GM12891 (cell line): Measurements from ENCODE around the gene WASHC4.

Source experiments
- DNase-seq: peaks from one replicate; pipeline ENCODE4 v3.0.0; 2011; ENCODE audit warnings: low spot score; ENCODE audit not compliant: insufficient read length
- FAIRE-seq: peaks from 2 replicates; lab custom pipeline; 2011; peaks lifted over from hg19 to GRCh38; lab: Jason Lieb, UNC
- PAX5 ChIP-seq: IDR thresholded peaks from 2 replicates; pipeline ENCODE4 v1.6.1; 2011; ENCODE audit warnings: low read length, moderate library complexity, mild to moderate bottlenecking; ENCODE audit not compliant: insufficient read depth, severe bottlenecking
- POLR2A ChIP-seq: IDR thresholded peaks from 2 replicates; pipeline ENCODE4 v1.6.1; 2011; ENCODE audit warnings: low read depth, low read length, control low read depth
- POLR2AphosphoS5 ChIP-seq: IDR thresholded peaks from 2 replicates; pipeline ENCODE4 v1.6.1; 2011; ENCODE audit warnings: low read depth, low read length, control low read depth
- POU2F2 ChIP-seq: IDR thresholded peaks from 2 replicates; pipeline ENCODE4 v1.6.1; 2011; ENCODE audit warnings: low read depth, mild to moderate bottlenecking, control low read depth, low read length, moderate library complexity
- SPI1 ChIP-seq: IDR thresholded peaks from 2 replicates; pipeline ENCODE4 v1.6.1; 2011; ENCODE audit warnings: low read depth, low read length, control low read depth
- TAF1 ChIP-seq: IDR thresholded peaks from 2 replicates; pipeline ENCODE4 v1.6.1; 2011; ENCODE audit warnings: low read depth, low read length, control low read depth

The WASHC4 gene

GRCh38 chr12:105202202-105202601, 94.7 kb downstream of the WASHC4 start:
- TF ChIP-seq TAF1 (no peak), POU2F2 (no peak), POLR2A (no peak), POLR2AphosphoS5 (no peak), SPI1 (no peak), PAX5 (no peak)
- no peak for FAIRE-seq

GRCh38 chr12:105204127-105204526, 96.6 kb downstream of the WASHC4 start:
- FAIRE-seq (no peak), DNase-seq (no peak)
- TF ChIP-seq POU2F2 (no peak), POLR2AphosphoS5 (no peak), TAF1 (no peak)

More at GRCh38 chr12:105202202-105202601, 94.7 kb downstream of the WASHC4 start:
- no peak for DNase-seq

GRCh38 chr12:105204916-105205315, 97.4 kb downstream of the WASHC4 start:
- DNase-seq (no peak), FAIRE-seq (no peak)
- no peak for TF ChIP-seq PAX5
- no peak for TF ChIP-seq POLR2AphosphoS5
- no peak for TF ChIP-seq POLR2A
- TF ChIP-seq TAF1 = no peak
- no peak for TF ChIP-seq SPI1
- no peak for TF ChIP-seq POU2F2

GRCh38 chr12:105205322-105206048, 98.0 kb downstream of the WASHC4 start:
- no peak for DNase-seq
- no peak for FAIRE-seq

GRCh38 chr12:105206686-105207374, 99.3 kb downstream of the WASHC4 start:
- DNase-seq (no peak), FAIRE-seq (no peak)
- TF ChIP-seq POLR2A (no peak), SPI1 (no peak), TAF1 (no peak), POLR2AphosphoS5 (no peak), PAX5 (no peak), POU2F2 (no peak)

More at GRCh38 chr12:105205322-105206048, 98.0 kb downstream of the WASHC4 start:
- TF ChIP-seq TAF1 = no peak

- DNase-seq (no peak), FAIRE-seq (no peak)
- no peak for TF ChIP-seq PAX5
These were observed 101.6 kb downstream of the WASHC4 start for GRCh38 chr12:105209091-105209490.

- FAIRE-seq (no peak), DNase-seq (no peak)
- no peak for TF ChIP-seq TAF1
- TF ChIP-seq POLR2A = no peak
- TF ChIP-seq POLR2AphosphoS5 = no peak
- no peak for TF ChIP-seq SPI1
- no peak for TF ChIP-seq PAX5
- TF ChIP-seq POU2F2 = no peak
These were observed 104.9 kb downstream of the WASHC4 start for GRCh38 chr12:105212438-105212837.

GRCh38 chr12:105214148-105214547, 106.6 kb downstream of the WASHC4 start:
- TF ChIP-seq POLR2AphosphoS5 = no peak
- TF ChIP-seq POLR2A = no peak
- TF ChIP-seq SPI1 = no peak
- no peak for TF ChIP-seq TAF1
- TF ChIP-seq PAX5 = no peak
- TF ChIP-seq POU2F2 = no peak
- DNase-seq (no peak), FAIRE-seq (no peak)

DNA sequence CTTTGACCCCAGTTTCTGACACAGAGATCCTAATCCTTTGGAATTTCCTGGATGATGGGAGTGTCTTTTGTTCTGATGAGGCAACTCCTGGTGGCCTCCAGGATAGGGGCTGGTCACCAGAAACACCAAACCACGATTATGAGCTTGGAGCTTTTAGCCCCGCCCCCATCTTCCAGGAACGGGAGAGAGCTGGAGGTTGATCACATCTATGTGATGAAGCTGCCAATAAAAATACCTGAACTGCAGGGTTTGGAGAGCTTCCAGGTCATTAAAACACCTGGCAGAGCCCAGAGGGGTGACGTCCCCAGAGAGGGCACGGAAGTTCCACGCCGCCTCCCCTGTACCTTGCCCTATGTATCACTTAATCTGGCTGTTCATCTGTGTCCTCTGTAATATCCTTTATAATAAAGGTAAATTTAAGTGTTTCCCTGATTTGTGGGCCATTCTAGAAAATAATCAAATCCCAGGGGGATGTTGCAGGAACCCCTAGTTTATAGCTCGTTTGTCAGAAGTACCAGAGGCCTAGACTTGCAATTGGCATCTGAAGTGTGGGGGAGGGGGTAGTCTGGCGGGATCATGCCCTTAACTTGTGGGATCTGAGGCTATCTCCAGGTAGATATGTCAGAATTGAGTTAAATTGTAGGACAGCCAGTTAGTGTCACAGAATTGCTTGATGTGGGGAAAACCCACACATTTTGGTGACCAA, 107.3 kb downstream of the WASHC4 start:
- FAIRE-seq (no peak), DNase-seq (no peak)
- TF ChIP-seq TAF1 (no peak), POU2F2 (no peak), PAX5 (no peak), SPI1 (no peak), POLR2A (no peak), POLR2AphosphoS5 (no peak)

- no peak for DNase-seq
- TF ChIP-seq POLR2A (no peak), POLR2AphosphoS5 (no peak), POU2F2 (no peak)
- FAIRE-seq = no peak
These were observed 110.9 kb downstream of the WASHC4 start for GRCh38 chr12:105218434-105218833.
